ENCODE results near the gene TBCEL. TPM values are rescaled to one million over a fixed set of nuclear protein-coding genes. Genes with fewer than 3 reads are reported as not detected.

Gene TBCEL
- polyA plus RNA-seq, 1 donor (not counting 4 experiments of a cell fraction or from before 2014, with no cell fraction given) = 15.1 TPM

- TF ChIP-seq EZH2 (IDR thresholded peaks at IDR 0.05; ENCODE audit: low read length) = no peak
- DNase-seq (ENCODE audit: low read depth, low spot score) (no peak), FAIRE-seq (no peak)
- Histone ChIP-seq H3K36me3 (ENCODE audit: control insufficient read depth in 2 of 2, extremely low read depth in 1 of 2, insufficient read depth in 2 of 2, low read length in 2 of 2) (no peaks in the 10 kb centered on the region), H3K9me3 (ENCODE audit: control insufficient read depth, low read depth, low read length) (no peaks in the 10 kb centered on the region), H3K79me2 (ENCODE audit: control insufficient read depth, insufficient read depth, low read length) (no peaks in the 10 kb centered on the region), H3K9ac (ENCODE audit: control insufficient read depth, extremely low read depth, insufficient read depth, low read length) (no peak overlapping the region), H3K27me3 (ENCODE audit: control insufficient read depth, extremely low read depth, insufficient read depth, low read length) (peaks cover 9% of the 10 kb centered on the region), H4K20me1 (ENCODE audit: control insufficient read depth, extremely low read depth, insufficient read depth, low read length) (no peaks in the 10 kb centered on the region), H3K4me3 (ENCODE audit: control insufficient read depth in 2 of 3, extremely low read depth in 1 of 3, insufficient read depth in 2 of 3, low read depth in 1 of 3, low read length in 3 of 3) (no peak overlapping the region), H3K27ac (ENCODE audit: control insufficient read depth, insufficient read depth, low read length) (no peak overlapping the region), H3K9me1 (ENCODE audit: control insufficient read depth, extremely low read depth, insufficient read depth, low read length) (no peaks in the 10 kb centered on the region), H2AFZ (ENCODE audit: control insufficient read depth, low read length) (no peak overlapping the region), H3K4me1 (ENCODE audit: control insufficient read depth, extremely low read depth, insufficient read depth, low read length) (no peaks in the 10 kb centered on the region), H3K4me2 (ENCODE audit: control insufficient read depth, extremely low read depth, insufficient read depth, low read depth, low read length) (no peak overlapping the region)
- dilution Hi-C loops (cut with MboI; ENCODE audit: extremely low pct_ligation_motif_present, low sequenced_read_pairs) = no loop called here
Measured at GRCh38 chr11:121105481-121106195, 81.7 kb downstream of the TBCEL start.

- dilution Hi-C loops (cut with MboI; ENCODE audit: extremely low pct_ligation_motif_present, low sequenced_read_pairs) = no loop called here
Measured at GRCh38 chr11:121106812-121107211, 82.9 kb downstream of the TBCEL start.

More at GRCh38 chr11:121106812-121107211, 82.9 kb downstream of the TBCEL start:
- Histone ChIP-seq H3K4me1 (ENCODE audit: control insufficient read depth, extremely low read depth, insufficient read depth, low read length) (no peaks in the 10 kb centered on the region), H3K4me3 (ENCODE audit: control insufficient read depth in 2 of 3, extremely low read depth in 1 of 3, insufficient read depth in 2 of 3, low read depth in 1 of 3, low read length in 3 of 3) (no peak overlapping the region), H3K4me2 (ENCODE audit: control insufficient read depth, extremely low read depth, insufficient read depth, low read depth, low read length) (no peak overlapping the region), H3K9me3 (ENCODE audit: control insufficient read depth, low read depth, low read length) (no peaks in the 10 kb centered on the region), H3K9me1 (ENCODE audit: control insufficient read depth, extremely low read depth, insufficient read depth, low read length) (no peaks in the 10 kb centered on the region), H4K20me1 (ENCODE audit: control insufficient read depth, extremely low read depth, insufficient read depth, low read length) (no peaks in the 10 kb centered on the region), H3K9ac (ENCODE audit: control insufficient read depth, extremely low read depth, insufficient read depth, low read length) (no peak overlapping the region), H2AFZ (ENCODE audit: control insufficient read depth, low read length) (no peak overlapping the region), H3K27ac (ENCODE audit: control insufficient read depth, insufficient read depth, low read length) (no peak overlapping the region), H3K79me2 (ENCODE audit: control insufficient read depth, insufficient read depth, low read length) (no peaks in the 10 kb centered on the region), H3K27me3 (ENCODE audit: control insufficient read depth, extremely low read depth, insufficient read depth, low read length) (peaks cover 7% of the 10 kb centered on the region), H3K36me3 (ENCODE audit: control insufficient read depth in 2 of 2, extremely low read depth in 1 of 2, insufficient read depth in 2 of 2, low read length in 2 of 2) (no peaks in the 10 kb centered on the region)
- DNase-seq (ENCODE audit: low read depth, low spot score) = no peak
- FAIRE-seq = no peak
- no peak for TF ChIP-seq CTCF (optimal IDR thresholded peaks at IDR 0.05 in 1 of 3, IDR thresholded peaks at IDR 0.05 in 1 of 3, conservative IDR thresholded peaks at IDR 0.05 in 1 of 3; ENCODE audit: extremely low read depth in 1 of 3, insufficient read depth in 2 of 3, low read length in 3 of 3)
- no peak for TF ChIP-seq EZH2 (IDR thresholded peaks at IDR 0.05; ENCODE audit: low read length)

Data from keratinocyte (primary cell).